A549 (cell line): Measurements from ENCODE around the gene STRADA.

Experiments used
- CHD2 ChIP-seq: fragments of 150-350 bp; IDR thresholded peaks from 2 replicates; pipeline ENCODE4 v1.6.1; 2014; ENCODE audit warnings: low read length; ENCODE audit not compliant: partially characterized antibody
- EP300 ChIP-seq, 2 experiments: fragments of >200 bp; sonication (Bioruptor Twin); formaldehyde crosslinking; IDR thresholded peaks; 2 replicates in 1 of 2; 3 replicates in 1 of 2; pipeline ENCODE4 v1.6.1; 2016 to 2017
- ESRRA ChIP-seq: fragments of 150-350 bp; IDR thresholded peaks from 2 replicates; pipeline ENCODE4 v1.6.1; 2014; ENCODE audit warnings: mild to moderate bottlenecking, low read length, borderline replicate concordance

DNA sequence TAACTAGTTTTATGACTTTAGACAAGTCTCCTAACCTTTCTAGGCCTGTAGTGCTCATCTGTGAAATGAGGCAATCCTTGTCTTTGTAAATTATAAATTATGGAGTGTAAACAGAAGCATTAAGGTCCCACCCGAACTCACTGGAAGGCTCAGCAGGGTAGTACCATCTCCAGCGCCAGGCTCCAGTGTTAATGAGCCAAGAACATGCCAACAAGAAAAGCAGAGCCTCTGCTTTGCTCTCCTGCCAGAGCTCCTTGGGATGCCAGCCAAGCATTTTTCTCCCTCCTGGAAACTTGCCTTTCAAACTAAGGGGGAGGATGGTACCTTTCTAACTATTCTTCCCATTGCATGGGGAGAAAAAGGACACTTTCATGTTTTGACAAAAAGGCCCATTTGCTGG is 56.6 kb downstream of the STRADA start:
- no peak for TF ChIP-seq CHD2
- TF ChIP-seq EP300 (IDR thresholded peaks at IDR 0.05) = no peak
- TF ChIP-seq ESRRA = no peak
